ENCODE data around the gene PDE9A. TPM values are rescaled to one million over a fixed set of nuclear protein-coding genes. Genes with fewer than 3 reads are reported as not detected.

PDE9A gene
- total RNA-seq, 4 donors from 2014 or later = 10.6 to 83.2 (median 28.5) TPM

GRCh38 chr21:42794551-42794950, 141.1 kb downstream of the PDE9A start:
- WGBS, 2 donors (ENCODE audit: low coverage in 1 of 2) = 42 to 61% methylated on average over 4 to 6 of the region's 6 CpGs
- ATAC-seq = no peak
- Histone ChIP-seq H3K4me3 (no peak overlapping the region), H3K4me1 (no peaks in the 10 kb centered on the region), H3K36me3 (no peaks in the 10 kb centered on the region), H3K27ac (no peak overlapping the region), H3K27me3 (peaks cover 19% of the 10 kb centered on the region), H3K9me3 (no peaks in the 10 kb centered on the region)
- TF ChIP-seq EP300 (IDR thresholded peaks at IDR 0.05) (no peak), POLR2AphosphoS5 (IDR thresholded peaks at IDR 0.05) (no peak), POLR2A (IDR thresholded peaks at IDR 0.05) (no peak)
- TF ChIP-seq, protein P1, sequence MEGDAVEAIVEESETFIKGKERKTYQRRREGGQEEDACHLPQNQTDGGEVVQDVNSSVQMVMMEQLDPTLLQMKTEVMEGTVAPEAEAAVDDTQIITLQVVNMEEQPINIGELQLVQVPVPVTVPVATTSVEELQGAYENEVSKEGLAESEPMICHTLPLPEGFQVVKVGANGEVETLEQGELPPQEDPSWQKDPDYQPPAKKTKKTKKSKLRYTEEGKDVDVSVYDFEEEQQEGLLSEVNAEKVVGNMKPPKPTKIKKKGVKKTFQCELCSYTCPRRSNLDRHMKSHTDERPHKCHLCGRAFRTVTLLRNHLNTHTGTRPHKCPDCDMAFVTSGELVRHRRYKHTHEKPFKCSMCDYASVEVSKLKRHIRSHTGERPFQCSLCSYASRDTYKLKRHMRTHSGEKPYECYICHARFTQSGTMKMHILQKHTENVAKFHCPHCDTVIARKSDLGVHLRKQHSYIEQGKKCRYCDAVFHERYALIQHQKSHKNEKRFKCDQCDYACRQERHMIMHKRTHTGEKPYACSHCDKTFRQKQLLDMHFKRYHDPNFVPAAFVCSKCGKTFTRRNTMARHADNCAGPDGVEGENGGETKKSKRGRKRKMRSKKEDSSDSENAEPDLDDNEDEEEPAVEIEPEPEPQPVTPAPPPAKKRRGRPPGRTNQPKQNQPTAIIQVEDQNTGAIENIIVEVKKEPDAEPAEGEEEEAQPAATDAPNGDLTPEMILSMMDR (IDR thresholded peaks at IDR 0.05) = no peak

DNA sequence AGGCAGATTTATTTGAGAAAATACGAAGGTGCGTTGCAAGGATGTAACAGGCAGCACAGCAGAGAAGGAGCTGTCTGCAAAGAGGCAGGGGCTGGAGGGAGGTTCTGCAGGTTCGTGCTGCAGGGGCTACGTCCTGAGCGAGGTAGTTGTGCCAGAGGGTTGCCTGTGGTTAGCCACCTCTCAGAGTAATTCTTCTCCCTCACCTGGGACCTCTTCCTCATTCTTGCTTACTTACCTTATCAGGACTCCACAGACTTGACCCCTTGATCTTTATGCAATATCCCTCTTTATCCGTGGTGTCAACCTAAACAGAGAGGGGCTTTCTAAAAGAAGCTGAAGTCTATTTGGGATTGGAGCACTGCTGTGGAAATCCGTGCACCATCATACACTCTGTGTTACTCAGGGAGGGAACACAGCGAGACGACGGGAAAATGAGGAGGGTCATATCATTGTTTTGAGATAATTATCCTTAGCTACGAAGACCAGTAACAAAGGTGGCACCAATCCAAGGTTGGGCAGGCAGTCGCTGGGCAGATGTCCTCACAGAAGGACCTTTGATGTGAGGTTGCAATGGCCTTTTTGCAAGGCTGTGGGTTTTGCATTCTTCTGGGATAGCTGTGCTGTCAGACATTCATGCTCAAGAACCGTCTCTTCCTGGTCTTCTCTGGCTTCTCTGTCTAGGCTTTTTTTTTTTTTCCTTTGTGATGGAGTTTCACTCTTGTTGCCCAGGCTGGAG, 143.1 kb downstream of the PDE9A start:
- no peak overlapping the region for H3K27ac ChIP-seq
- no peak overlapping the region for H3K4me3 ChIP-seq
- no peak for ATAC-seq
- no peak for TF ChIP-seq POLR2A (IDR thresholded peaks at IDR 0.05)
- no peak for TF ChIP-seq POLR2AphosphoS5 (IDR thresholded peaks at IDR 0.05)
- TF ChIP-seq, protein P1 (IDR thresholded peaks at IDR 0.05) = no peak
- TF ChIP-seq EP300 (IDR thresholded peaks at IDR 0.05) = no peak
- 63 to 65% methylated on average over 11 to 13 of the region's 13 CpGs for WGBS, 2 donors (ENCODE audit: low coverage in 1 of 2)
- H3K4me1 ChIP-seq = no peaks in the 10 kb centered on the region
- H3K9me3 ChIP-seq = no peaks in the 10 kb centered on the region
- H3K36me3 ChIP-seq = no peaks in the 10 kb centered on the region
- peaks cover 19% of the 10 kb centered on the region for H3K27me3 ChIP-seq

DNA sequence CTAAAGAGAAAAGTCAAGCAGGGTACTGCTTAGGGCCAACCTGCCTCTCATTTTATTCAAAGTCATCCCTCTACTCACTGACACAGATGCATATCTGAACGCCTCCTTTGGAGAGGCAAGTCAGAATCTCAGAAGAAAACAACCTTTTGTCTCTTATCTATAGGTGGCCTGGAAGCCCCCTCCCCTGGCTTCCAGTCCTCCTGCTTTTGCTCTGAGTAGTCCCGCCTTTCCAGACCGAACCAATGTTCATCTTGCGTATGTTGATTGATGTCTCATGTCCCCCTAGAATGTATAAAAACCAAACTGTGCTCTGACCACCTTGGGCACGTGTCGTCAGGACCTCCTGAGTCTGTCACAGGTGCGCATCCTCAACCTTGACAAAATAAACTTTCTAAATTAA, 144.1 kb downstream of the PDE9A start:
- H3K27me3 ChIP-seq = peaks cover 19% of the 10 kb centered on the region
- no peaks in the 10 kb centered on the region for H3K36me3 ChIP-seq
- no peak overlapping the region for H3K4me3 ChIP-seq
- H3K4me1 ChIP-seq = no peaks in the 10 kb centered on the region
- ATAC-seq = no peak
- no peak for TF ChIP-seq POLR2AphosphoS5 (IDR thresholded peaks at IDR 0.05)
- no peak for TF ChIP-seq POLR2A (IDR thresholded peaks at IDR 0.05)
- TF ChIP-seq EP300 (IDR thresholded peaks at IDR 0.05) = no peak
- TF ChIP-seq, protein P1 (IDR thresholded peaks at IDR 0.05) = no peak
- no peaks in the 10 kb centered on the region for H3K9me3 ChIP-seq
- H3K27ac ChIP-seq = no peak overlapping the region
- WGBS, 2 donors (ENCODE audit: low coverage in 1 of 2) = 68 to 75% methylated on average over 7 of the region's 7 CpGs

DNA sequence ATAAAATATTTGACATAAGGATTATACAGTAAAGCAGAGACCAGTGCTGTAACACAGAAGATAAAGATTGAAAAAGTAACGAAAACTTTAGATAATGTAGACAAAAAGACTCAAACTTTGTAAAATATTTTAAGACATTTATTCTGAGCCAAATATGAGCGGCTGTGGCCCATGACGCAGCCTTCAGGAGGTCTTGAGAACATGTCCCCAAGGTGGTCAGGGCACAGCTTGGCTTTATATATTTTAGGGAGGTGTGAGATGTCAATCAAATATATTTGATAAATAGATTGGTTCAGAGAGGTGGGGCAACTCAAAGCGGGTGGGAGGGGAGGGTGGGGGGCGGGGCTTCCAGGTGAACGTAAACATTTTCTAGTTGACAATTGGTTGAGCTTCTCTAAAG, 144.7 kb downstream of the PDE9A start:
- Histone ChIP-seq H3K9me3 (no peaks in the 10 kb centered on the region), H3K27me3 (peaks cover 19% of the 10 kb centered on the region), H3K36me3 (no peaks in the 10 kb centered on the region), H3K4me3 (no peak overlapping the region), H3K4me1 (no peaks in the 10 kb centered on the region), H3K27ac (no peak overlapping the region)
- 80 to 82% methylated on average over 3 to 4 of the region's 6 CpGs for WGBS, 2 donors (ENCODE audit: low coverage in 1 of 2)
- no peak for ATAC-seq
- TF ChIP-seq POLR2AphosphoS5 (IDR thresholded peaks at IDR 0.05) = no peak
- TF ChIP-seq, protein P1 (IDR thresholded peaks at IDR 0.05) = no peak
- no peak for TF ChIP-seq POLR2A (IDR thresholded peaks at IDR 0.05)
- TF ChIP-seq EP300 (IDR thresholded peaks at IDR 0.05) = no peak

- 76 to 79% methylated on average over 6 to 9 of the region's 9 CpGs for WGBS, 2 donors (ENCODE audit: low coverage in 1 of 2)
- Histone ChIP-seq H3K4me1 (no peaks in the 10 kb centered on the region), H3K36me3 (no peaks in the 10 kb centered on the region), H3K9me3 (no peaks in the 10 kb centered on the region), H3K27ac (no peak overlapping the region), H3K27me3 (peaks cover 12% of the 10 kb centered on the region), H3K4me3 (no peak overlapping the region)
- no peak for ATAC-seq
- TF ChIP-seq POLR2AphosphoS5 (IDR thresholded peaks at IDR 0.05) (no peak), POLR2A (IDR thresholded peaks at IDR 0.05) (no peak), EP300 (IDR thresholded peaks at IDR 0.05) (no peak)
- TF ChIP-seq, protein P1 (IDR thresholded peaks at IDR 0.05) = no peak
Measured at GRCh38 chr21:42799516-42799915, 146.1 kb downstream of the PDE9A start.
